ENCODE measurements around the gene KLHL15. TPM values are rescaled to one million over a fixed set of nuclear protein-coding genes. Genes with fewer than 3 reads are reported as not detected.

KLHL15 gene, protein sequence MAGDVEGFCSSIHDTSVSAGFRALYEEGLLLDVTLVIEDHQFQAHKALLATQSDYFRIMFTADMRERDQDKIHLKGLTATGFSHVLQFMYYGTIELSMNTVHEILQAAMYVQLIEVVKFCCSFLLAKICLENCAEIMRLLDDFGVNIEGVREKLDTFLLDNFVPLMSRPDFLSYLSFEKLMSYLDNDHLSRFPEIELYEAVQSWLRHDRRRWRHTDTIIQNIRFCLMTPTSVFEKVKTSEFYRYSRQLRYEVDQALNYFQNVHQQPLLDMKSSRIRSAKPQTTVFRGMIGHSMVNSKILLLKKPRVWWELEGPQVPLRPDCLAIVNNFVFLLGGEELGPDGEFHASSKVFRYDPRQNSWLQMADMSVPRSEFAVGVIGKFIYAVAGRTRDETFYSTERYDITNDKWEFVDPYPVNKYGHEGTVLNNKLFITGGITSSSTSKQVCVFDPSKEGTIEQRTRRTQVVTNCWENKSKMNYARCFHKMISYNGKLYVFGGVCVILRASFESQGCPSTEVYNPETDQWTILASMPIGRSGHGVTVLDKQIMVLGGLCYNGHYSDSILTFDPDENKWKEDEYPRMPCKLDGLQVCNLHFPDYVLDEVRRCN
- total RNA-seq = 10 to 100 TPM; 12.4 to 19.4 (median 13.7) TPM

DNA sequence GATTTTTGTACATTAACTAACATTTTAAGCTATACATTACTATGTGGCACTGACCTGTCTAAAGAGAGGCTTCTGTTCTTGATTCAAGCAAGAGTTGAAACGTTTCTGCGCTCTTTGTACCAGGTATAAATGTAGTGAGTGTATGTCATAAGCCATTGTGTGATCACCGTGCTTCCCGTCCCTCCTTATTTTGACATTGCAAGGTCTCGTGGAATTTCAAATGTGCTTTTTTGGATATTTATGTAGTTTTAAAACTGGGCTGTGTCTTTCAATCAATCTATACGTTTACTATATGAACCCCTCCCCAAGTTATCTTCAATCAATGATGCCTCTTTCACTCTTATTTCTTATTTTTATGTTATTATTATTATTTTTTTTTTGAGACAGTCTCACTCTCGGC is at the start of gene KLHL15:
KLHL15 (minus strand) TSS at position 101 of the 400 bp plus-strand sequence. CDS start 20,493 bp downstream, outside the sequence.
- TF ChIP-seq, protein P1, sequence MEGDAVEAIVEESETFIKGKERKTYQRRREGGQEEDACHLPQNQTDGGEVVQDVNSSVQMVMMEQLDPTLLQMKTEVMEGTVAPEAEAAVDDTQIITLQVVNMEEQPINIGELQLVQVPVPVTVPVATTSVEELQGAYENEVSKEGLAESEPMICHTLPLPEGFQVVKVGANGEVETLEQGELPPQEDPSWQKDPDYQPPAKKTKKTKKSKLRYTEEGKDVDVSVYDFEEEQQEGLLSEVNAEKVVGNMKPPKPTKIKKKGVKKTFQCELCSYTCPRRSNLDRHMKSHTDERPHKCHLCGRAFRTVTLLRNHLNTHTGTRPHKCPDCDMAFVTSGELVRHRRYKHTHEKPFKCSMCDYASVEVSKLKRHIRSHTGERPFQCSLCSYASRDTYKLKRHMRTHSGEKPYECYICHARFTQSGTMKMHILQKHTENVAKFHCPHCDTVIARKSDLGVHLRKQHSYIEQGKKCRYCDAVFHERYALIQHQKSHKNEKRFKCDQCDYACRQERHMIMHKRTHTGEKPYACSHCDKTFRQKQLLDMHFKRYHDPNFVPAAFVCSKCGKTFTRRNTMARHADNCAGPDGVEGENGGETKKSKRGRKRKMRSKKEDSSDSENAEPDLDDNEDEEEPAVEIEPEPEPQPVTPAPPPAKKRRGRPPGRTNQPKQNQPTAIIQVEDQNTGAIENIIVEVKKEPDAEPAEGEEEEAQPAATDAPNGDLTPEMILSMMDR (IDR thresholded peaks at IDR 0.05) = no peak
- TF ChIP-seq POLR2A (IDR thresholded peaks at IDR 0.05) = no peak
- no peak for DNase-seq
- Histone ChIP-seq H3K36me3 (no peaks in the 10 kb centered on the region), H3K9me3 (no peaks in the 10 kb centered on the region), H3K4me3 (replicated peaks in 1 of 3) (peak within 1 kb of the TSS; percentile 6 to 55 (median 42)), H3K27ac (peak within 1 kb of the TSS; percentile 90 to 96 (median 92)), H3K4me1 (peaks cover 0 to 4% of the 10 kb centered on the region in 2 donors), H3K27me3 (no peaks in the 10 kb centered on the region)
- intact Hi-C loops (cut with DNase I) = no loop called here
- WGBS, 2 donors = 88 to 90% methylated on average over 7 of the region's 7 CpGs

DNA sequence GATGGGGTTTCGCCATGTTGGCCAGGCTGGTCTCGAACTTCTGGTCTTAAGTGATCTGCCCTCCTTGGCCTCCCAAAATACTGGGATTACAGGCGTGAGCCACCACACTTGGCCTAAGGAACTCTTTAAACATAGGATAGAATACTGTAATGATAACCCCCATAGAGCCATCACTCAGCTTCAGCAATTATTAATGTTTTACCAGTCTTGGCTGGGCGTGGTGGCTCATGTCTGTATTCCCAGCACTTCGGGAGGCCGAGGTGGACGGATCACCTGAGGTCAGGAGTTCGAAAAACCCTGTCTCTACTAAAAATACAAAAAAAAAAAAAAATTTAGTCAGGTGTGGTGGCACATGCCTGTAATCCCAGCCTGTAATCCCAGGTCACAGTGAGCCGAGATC is 42.9 kb upstream of the KLHL15 start:
- TF ChIP-seq POLR2A (IDR thresholded peaks at IDR 0.05) = no peak
- TF ChIP-seq, protein P1 (IDR thresholded peaks at IDR 0.05) = no peak
- no peaks in the 10 kb centered on the region for H3K4me1 ChIP-seq
- H3K27ac ChIP-seq = no peak overlapping the region
- H3K4me3 ChIP-seq (replicated peaks in 1 of 3) = no peak overlapping the region
- DNase-seq = no peak
- no peaks in the 10 kb centered on the region for H3K27me3 ChIP-seq
- no peaks in the 10 kb centered on the region for H3K9me3 ChIP-seq
- H3K36me3 ChIP-seq = peaks cover 42 to 64% of the 10 kb centered on the region in 2 donors
- intact Hi-C loops (cut with DNase I) = no loop called here
- WGBS, 2 donors = 97 to 100% methylated on average over 8 to 9 of the region's 9 CpGs

DNA sequence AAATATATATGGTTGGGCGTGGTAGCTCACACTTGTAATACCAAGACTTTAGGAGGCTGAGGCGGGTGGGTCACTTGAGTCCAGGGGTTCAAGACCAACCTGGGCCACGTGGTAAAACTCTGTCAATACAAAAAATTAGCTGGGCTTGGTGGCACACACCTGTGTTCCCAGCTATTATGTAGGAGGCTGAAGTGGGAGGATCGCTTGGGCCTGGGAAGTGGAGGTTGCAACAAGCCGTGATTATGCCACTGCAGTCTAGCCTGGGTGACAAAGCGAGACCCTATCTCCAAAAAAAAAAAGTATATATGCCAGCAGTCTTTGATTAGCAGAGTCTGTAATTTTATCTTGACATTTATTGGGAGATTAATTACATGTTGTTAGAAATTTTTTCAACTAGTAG is 36.5 kb upstream of the KLHL15 start:
- H3K4me3 ChIP-seq (replicated peaks in 1 of 3) = no peak overlapping the region
- no peaks in the 10 kb centered on the region for H3K27me3 ChIP-seq
- H3K4me1 ChIP-seq = no peaks in the 10 kb centered on the region
- 91 to 98% methylated on average over 5 to 6 of the region's 6 CpGs for WGBS, 2 donors
- no peak overlapping the region for H3K27ac ChIP-seq
- DNase-seq = no peak
- H3K36me3 ChIP-seq = peaks cover 41 to 57% of the 10 kb centered on the region in 2 donors
- TF ChIP-seq, protein P1 (IDR thresholded peaks at IDR 0.05) = no peak
- no peak for TF ChIP-seq POLR2A (IDR thresholded peaks at IDR 0.05)
- intact Hi-C loops (cut with DNase I) = no loop called here
- no peaks in the 10 kb centered on the region for H3K9me3 ChIP-seq

DNA sequence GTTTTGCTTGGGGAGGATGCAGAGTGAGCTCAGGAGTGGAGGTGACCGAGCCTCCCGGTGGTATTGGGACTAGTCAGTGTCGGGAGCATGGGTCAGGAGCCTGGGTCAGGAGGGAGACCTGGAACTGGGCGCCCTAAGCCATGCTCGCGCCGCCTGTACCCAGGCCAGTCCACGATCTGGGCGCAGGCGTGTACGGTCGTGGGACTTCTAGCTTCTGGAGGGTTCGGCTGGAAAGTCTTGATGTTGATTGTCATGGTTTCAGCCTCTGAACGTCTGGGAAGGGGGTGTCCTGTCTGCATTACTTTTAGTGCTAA is 28.0 kb upstream of the KLHL15 start:
- no peak for DNase-seq
- TF ChIP-seq POLR2A (IDR thresholded peaks at IDR 0.05) = no peak
- TF ChIP-seq, protein P1 (IDR thresholded peaks at IDR 0.05) = no peak
- Histone ChIP-seq H3K36me3 (peaks cover 6 to 17% of the 10 kb centered on the region in 2 donors), H3K27me3 (no peaks in the 10 kb centered on the region), H3K4me3 (replicated peaks in 1 of 3) (peak overlapping the region in 2 of 3 donors; percentile 65 to 70), H3K9me3 (no peaks in the 10 kb centered on the region), H3K27ac (peak overlapping the region; percentile 76 to 92 (median 78)), H3K4me1 (no peaks in the 10 kb centered on the region)
- intact Hi-C loops (cut with DNase I) = loop anchor here (10.0 kb wide), 2 partner anchors 100 to 140 kb away; no protein-coding TSS in a partner anchor
- 0% methylated on average over 9 to 10 of the region's 14 CpGs for WGBS, 2 donors
